Adrenal gland (tissue), 12 donors: ENCODE data around the gene S100A10. TPM values are rescaled to one million over a fixed set of nuclear protein-coding genes. Genes with fewer than 3 reads are reported as not detected.
A peak's percentile ranks its signal among the peaks of the same experiment; 100 is the strongest.

Experiments
- DNase-seq, 7 donors: peaks; one replicate each; pipeline ENCODE4 v3.0.0-alpha.2; 2019 to 2020
- H3K27ac ChIP-seq, 5 donors: fragments of 200-600 bp; sonication (generic) in 4 of 5; 1 replicate in 3 of 5; 2 replicates in 2 of 5; pipeline versions ENCODE4 v1.5.1 to v1.8.0; 2016 to 2020; ENCODE audit warnings: mild to moderate bottlenecking in 1 of 5
- H3K27me3 ChIP-seq: fragments of 200-600 bp; 2 replicates; pipeline ENCODE4 v1.8.0; 2021
- H3K36me3 ChIP-seq, 2 donors: fragments of 200-600 bp; replicated peaks in 1 of 2; 1 replicate in 1 of 2; 2 replicates in 1 of 2; pipeline versions ENCODE4 v1.5.1 to v1.8.0; 2018 to 2022
- H3K4me1 ChIP-seq, 2 donors: fragments of 200-600 bp; replicated peaks in 1 of 2; 1 replicate in 1 of 2; 2 replicates in 1 of 2; pipeline versions ENCODE4 v1.5.1 to v1.8.0; 2018 to 2021
- H3K4me3 ChIP-seq, 4 donors: fragments of 200-600 bp; sonication (generic) in 3 of 4; one replicate each; pipeline ENCODE4 v1.5.1; 2016 to 2018
- H3K9me3 ChIP-seq, 3 donors: fragments of 200-600 bp; sonication (generic) in 1 of 3; replicated peaks in 1 of 3; 1 replicate in 2 of 3; 2 replicates in 1 of 3; pipeline versions ENCODE4 v1.5.1 to v1.8.0; 2016 to 2021
- CTCF ChIP-seq, 6 experiments: fragments of 450-650 bp in 4 of 6; fragments of 200-600 bp in 2 of 6; sonication (generic) in 1 of 6; IDR thresholded peaks; 1 replicate in 5 of 6; 2 replicates in 1 of 6; pipeline versions ENCODE4 v1.5.1 to v1.8.0; 2016 to 2021; ENCODE audit warnings: antibody characterized with exemption in 6 of 6, mild to moderate bottlenecking in 2 of 6, moderate library complexity in 1 of 6
- POLR2A ChIP-seq, 2 donors: fragments of 450-650 bp; IDR thresholded peaks; one replicate each; pipeline ENCODE4 v1.6.1; 2017; ENCODE audit warnings: antibody characterized with exemption in 2 of 2, mild to moderate bottlenecking in 2 of 2, moderate library complexity in 1 of 2
- WGBS, 4 donors: extraction: QIAGEN DNeasy Blood & Tissue Kit in 2 of 4; methylation state at CpG; one replicate each; pipeline versions ENCODE4 v1.1.5 to v1.1.7; 2013 to 2017; 5-methylcytosine and 5-hydroxymethylcytosine counted together
- intact Hi-C, 2 donors: fragments of 100-400 bp; cut with DNase I; formaldehyde crosslinking; loops; one replicate each; pipeline versions ENCODE4 v1.14.1 to v1.15.0; 2022 to 2023
- polyA plus RNA-seq, 3 donors: library from polyadenylated mRNA; stranded (reverse); fragments of 200-250 nt in 2 of 3; fragments of 350-450 nt in 1 of 3; fragmentation: Illumina TruSeq in 1 of 3; extraction: RNeasy Lipid Tissue Mini Kit (QIAGEN cat#74804) in 1 of 3; gene quantifications; one replicate each; pipeline ENCODE4 v1.2.3, GENCODE V29; 2013 to 2014
- total RNA-seq, 9 donors: library from RNA; depleted of rRNA in 4 of 9; stranded (reverse); fragments of >200 nt in 4 of 9; fragments of 120-200 nt in 1 of 9; fragmentation: NEBNext Ultra II Directional in 1 of 9; extraction: Animal tissue kit (Norgen Biotek cat#: 25700) in 1 of 9; gene quantifications; one replicate each; pipeline versions ENCODE4 v1.1.0 to v1.2.4, GENCODE V29; 2013 to 2023
- donor health status: healthy with polysubstance abuse.
- donor health status: Bipolar disorder and iron deficiency.
- donor health status: DM: yes; HTN: yes; CAD: no.
- donor health status: DM: no; HTN: no; CAD: no.
- donor health status: DM: no; HTN: no; CAD: no.
- donor health status: DM: yes; HTN: yes; CAD: no.

The S100A10 gene
- total and polyA plus RNA-seq, 12 donors = 24.9 to 860 (median 366) TPM

GRCh38 chr1:151998611-151999362, 5.1 kb upstream of the S100A10 start:
- no peaks in the 10 kb centered on the region for H3K27me3 ChIP-seq
- no peak for DNase-seq
- H3K9me3 ChIP-seq = no peaks in the 10 kb centered on the region
- no peak overlapping the region for H3K4me3 ChIP-seq
- no peak overlapping the region for H3K27ac ChIP-seq
- H3K4me1 ChIP-seq = peaks cover 6 to 26% of the 10 kb centered on the region in 2 donors
- no peaks in the 10 kb centered on the region for H3K36me3 ChIP-seq
- intact Hi-C loops = loop anchor here (2.0 to 5.0 kb wide), 2 partner anchors 64 to 66 kb away; no protein-coding TSS in a partner anchor
- no peak for TF ChIP-seq CTCF (IDR thresholded peaks at IDR 0.05)
- TF ChIP-seq POLR2A (IDR thresholded peaks at IDR 0.05) = no peak

GRCh38 chr1:151997284-151997570, 3.6 kb upstream of the S100A10 start:
- DNase-seq = no peak
- intact Hi-C loops = loop anchor here in 1 of 2 donors (5.0 kb wide), 1 partner anchor 65 kb away; no protein-coding TSS in a partner anchor
- WGBS, 4 donors = 95 to 100% (median 98%) methylated on average over 1 of the region's 1 CpG

GRCh38 chr1:151995774-151996173, 2.1 kb upstream of the S100A10 start:
- Histone ChIP-seq H3K36me3 (no peaks in the 10 kb centered on the region), H3K27ac (peak overlapping the region in 1 of 5 donors; percentile 4), H3K27me3 (no peaks in the 10 kb centered on the region), H3K4me3 (no peak overlapping the region), H3K4me1 (peaks cover 17 to 40% of the 10 kb centered on the region in 2 donors), H3K9me3 (no peaks in the 10 kb centered on the region)
- TF ChIP-seq CTCF (IDR thresholded peaks at IDR 0.05) = no peak
- TF ChIP-seq POLR2A (IDR thresholded peaks at IDR 0.05) = no peak
- WGBS, 4 donors = 50 to 54% (median 52%) methylated on average over 2 of the region's 2 CpGs
- intact Hi-C loops = loop anchor here in 1 of 2 donors (5.0 kb wide), 1 partner anchor 63 kb away; no protein-coding TSS in a partner anchor
- DNase-seq = no peak

More at GRCh38 chr1:151997284-151997570, 3.6 kb upstream of the S100A10 start:
- Histone ChIP-seq H3K9me3 (no peaks in the 10 kb centered on the region), H3K4me1 (peaks cover 6 to 33% of the 10 kb centered on the region in 2 donors), H3K4me3 (no peak overlapping the region), H3K27ac (no peak overlapping the region), H3K27me3 (no peaks in the 10 kb centered on the region), H3K36me3 (no peaks in the 10 kb centered on the region)
- TF ChIP-seq POLR2A (IDR thresholded peaks at IDR 0.05) (no peak), CTCF (IDR thresholded peaks at IDR 0.05) (no peak)

- TF ChIP-seq CTCF (IDR thresholded peaks at IDR 0.05) = no peak
- TF ChIP-seq POLR2A (IDR thresholded peaks at IDR 0.05) = no peak
- 46 to 63% (median 51%) methylated on average over 6 of the region's 6 CpGs for WGBS, 4 donors
- Histone ChIP-seq H3K27me3 (no peaks in the 10 kb centered on the region), H3K27ac (peak overlapping the region in 4 of 5 donors; percentile 20 to 85 (median 61)), H3K4me3 (no peak overlapping the region), H3K36me3 (no peaks in the 10 kb centered on the region), H3K4me1 (peaks cover 23 to 48% of the 10 kb centered on the region in 2 donors), H3K9me3 (no peaks in the 10 kb centered on the region)
- peak; percentile 47 to 75 (median 61) for DNase-seq
- intact Hi-C loops = loop anchor here in 1 of 2 donors (5.0 kb wide), 1 partner anchor 63 kb away; no protein-coding TSS in a partner anchor
These were observed 1.3 kb upstream of the S100A10 start for GRCh38 chr1:151994956-151995355.
